HG03460 (cell line): Measurements from ENCODE around the gene SOAT2.

Experiments used
- ATAC-seq: cut with Tn5 transposase; IDR thresholded peaks from one replicate; pipeline ENCODE4 v1.9.1; 2021; ENCODE audit not compliant: unreplicated experiment

SOAT2 gene, protein sequence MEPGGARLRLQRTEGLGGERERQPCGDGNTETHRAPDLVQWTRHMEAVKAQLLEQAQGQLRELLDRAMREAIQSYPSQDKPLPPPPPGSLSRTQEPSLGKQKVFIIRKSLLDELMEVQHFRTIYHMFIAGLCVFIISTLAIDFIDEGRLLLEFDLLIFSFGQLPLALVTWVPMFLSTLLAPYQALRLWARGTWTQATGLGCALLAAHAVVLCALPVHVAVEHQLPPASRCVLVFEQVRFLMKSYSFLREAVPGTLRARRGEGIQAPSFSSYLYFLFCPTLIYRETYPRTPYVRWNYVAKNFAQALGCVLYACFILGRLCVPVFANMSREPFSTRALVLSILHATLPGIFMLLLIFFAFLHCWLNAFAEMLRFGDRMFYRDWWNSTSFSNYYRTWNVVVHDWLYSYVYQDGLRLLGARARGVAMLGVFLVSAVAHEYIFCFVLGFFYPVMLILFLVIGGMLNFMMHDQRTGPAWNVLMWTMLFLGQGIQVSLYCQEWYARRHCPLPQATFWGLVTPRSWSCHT

GRCh38 chr12:53102883-53103807 lies at the start of gene SOAT2:
TSS of gene SOAT2 (plus strand) at chr12:53103486. CDS start at chr12:53103578, 92 bp downstream.
- peak; percentile 80 for ATAC-seq

DNA sequence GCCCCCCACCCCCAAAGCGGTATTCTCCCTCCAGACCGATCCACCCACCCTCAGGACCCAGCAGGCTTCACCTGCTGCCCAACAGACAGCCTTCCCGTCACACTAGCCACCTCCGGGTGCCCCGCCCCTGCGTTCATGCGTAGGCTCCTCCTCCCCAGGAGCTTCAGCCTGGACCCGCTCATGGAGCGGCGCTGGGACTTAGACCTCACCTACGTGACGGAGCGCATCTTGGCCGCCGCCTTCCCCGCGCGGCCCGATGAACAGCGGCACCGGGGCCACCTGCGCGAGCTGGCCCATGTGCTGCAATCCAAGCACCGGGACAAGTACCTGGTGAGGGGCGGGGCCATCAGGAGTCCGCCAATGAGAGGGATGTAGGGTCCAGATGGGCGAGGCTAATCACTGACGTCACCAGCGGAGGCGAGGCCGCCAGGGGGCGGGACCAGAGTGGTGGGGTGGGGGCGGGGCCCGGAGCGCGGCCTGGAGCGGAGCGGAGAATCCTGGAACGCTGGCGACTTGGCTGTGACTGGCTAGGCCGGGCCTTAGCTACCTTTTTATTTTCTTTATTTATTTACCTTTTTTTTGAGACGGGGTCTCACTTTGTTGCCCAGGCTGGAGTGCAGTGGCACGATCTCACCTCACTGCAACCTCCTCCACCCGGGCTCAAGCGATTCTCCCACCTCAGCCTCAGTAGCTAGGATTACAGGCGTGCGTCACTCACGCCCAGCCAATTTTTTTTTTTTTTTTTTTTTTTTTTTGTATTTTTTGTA lies 49.0 kb upstream of the SOAT2 start:
- peak; percentile 92 for ATAC-seq

DNA sequence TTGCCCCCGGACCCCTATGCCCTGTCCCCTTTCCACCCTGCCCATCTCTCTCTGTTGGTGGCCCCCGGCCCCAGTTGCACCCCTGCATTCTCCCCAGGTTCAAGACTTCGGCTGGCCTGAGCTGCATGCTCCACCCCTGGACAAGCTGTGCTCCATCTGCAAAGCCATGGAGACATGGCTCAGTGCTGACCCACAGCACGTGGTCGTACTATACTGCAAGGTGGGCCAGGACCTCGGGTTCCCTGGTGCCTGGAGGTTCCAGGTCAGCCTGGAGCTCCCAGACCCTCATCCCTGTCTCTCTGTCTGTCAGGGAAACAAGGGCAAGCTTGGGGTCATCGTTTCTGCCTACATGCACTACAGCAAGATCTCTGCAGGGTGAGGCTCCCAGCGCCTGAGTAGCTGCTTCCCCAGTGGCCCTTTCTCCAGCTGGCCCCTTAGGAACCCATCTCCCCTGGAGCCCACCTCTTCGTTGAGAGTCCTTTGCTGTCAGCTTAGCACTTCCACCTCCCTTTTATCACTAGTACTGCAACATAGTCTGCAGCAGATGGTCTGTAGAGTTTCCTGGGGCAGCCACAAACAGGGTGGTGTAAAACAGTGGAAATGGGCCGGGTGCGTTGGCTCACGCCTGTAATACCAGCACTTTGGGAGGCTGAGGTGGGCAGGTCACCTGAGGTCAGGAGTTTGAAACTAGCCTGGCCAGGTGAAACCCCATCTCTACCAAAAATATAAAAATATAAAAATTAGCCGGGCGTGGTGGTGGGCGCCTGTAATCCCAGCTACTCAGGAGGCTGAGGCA lies 47.6 kb upstream of the SOAT2 start:
- ATAC-seq, result no peak

DNA sequence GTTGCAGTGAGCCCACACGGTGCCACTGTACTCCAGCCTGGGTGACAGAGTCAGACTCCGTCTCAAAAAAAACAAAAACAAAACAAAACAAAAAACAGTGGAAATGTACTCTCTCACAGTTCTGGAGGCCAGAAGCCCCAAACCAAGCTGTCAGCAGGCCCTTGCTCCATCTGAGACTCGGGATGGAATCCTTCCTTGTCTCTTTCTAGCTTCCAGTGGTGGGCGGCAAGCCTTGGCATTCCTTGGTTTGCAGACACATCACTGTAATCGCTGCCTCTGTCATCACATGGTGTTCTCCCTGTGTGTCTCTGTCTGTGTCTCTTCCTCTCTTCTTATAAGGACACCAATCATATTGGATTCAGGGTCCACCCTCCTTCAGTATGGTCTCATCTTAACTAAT lies 47.0 kb upstream of the SOAT2 start:
- no peak for ATAC-seq

GRCh38 chr12:53056901-53057300 lies 46.4 kb upstream of the SOAT2 start:
- ATAC-seq, result no peak

- no peak for ATAC-seq
Measured at GRCh38 chr12:53057816-53058500, 45.3 kb upstream of the SOAT2 start.

DNA sequence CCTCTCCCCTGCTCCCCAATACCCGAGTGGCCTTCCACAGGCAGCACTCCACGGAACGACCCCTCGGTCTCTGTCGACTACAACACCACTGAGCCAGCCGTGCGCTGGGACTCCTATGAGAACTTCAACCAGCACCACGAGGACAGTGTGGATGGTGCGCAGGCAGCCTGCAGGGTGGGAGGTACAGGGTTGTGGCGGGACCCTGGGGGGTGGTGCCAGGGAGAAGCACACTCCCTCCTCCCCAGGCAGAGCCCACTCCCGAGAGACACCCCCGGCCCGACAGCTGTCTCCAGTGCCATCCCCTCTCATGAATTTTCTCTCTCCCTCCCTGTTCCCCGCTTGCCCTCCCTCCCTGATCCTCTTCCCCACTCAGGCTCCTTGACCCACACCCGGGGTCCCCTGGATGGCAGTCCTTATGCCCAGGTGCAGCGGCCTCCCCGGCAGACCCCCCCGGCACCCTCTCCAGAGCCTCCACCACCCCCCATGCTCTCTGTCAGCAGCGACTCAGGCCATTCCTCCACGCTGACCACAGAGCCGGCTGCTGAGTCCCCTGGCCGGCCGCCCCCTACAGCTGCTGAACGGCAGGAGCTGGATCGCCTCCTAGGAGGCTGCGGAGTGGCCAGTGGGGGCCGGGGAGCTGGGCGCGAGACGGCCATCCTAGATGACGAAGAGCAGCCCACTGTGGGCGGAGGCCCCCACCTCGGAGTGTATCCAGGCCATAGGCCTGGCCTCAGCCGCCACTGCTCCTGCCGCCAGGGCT lies 44.4 kb upstream of the SOAT2 start:
- no peak for ATAC-seq

- no peak for ATAC-seq
Measured at GRCh38 chr12:53059434-53060063, 43.7 kb upstream of the SOAT2 start.

DNA sequence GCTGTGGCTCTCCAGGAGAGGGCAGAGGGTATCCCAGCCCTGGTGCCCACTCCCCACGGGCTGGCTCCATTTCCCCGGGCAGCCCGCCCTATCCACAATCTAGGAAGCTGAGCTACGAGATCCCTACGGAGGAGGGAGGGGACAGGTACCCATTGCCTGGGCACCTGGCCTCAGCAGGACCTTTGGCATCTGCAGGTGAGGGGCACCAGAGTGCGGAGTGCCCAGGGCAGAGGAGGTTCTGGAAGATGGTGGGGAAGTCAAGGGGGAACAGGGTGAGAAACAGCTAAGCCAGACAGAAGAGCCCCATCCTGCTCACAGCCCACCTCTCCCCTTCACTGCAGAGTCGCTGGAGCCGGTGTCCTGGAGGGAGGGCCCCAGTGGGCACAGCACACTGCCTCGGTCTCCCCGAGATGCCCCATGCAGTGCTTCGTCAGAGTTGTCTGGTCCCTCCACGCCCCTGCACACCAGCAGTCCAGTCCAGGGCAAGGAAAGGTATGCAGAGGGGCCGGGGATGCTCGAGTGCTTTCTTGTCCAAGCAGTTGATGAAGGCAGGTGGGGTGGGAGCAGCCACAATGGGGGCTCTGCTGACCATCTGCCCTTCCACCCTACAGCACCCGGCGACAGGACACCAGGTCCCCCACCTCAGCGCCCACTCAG lies 43.1 kb upstream of the SOAT2 start:
- no peak for ATAC-seq

DNA sequence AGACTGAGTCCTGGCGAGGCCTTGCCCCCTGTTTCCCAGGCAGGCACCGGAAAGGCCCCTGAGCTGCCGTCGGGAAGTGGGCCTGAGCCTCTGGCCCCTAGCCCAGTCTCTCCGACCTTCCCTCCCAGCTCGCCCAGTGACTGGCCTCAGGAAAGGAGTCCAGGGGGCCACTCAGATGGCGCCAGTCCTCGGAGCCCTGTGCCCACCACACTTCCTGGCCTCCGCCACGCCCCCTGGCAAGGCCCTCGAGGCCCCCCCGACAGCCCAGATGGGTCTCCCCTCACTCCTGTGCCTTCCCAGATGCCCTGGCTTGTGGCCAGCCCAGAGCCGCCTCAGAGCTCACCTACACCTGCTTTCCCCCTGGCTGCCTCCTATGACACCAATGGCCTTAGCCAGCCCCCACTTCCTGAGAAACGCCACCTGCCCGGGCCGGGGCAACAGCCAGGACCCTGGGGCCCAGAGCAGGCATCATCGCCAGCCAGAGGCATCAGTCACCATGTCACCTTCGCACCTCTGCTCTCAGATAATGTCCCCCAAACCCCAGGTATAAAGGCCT lies 42.5 kb upstream of the SOAT2 start:
- ATAC-seq, result no peak

DNA sequence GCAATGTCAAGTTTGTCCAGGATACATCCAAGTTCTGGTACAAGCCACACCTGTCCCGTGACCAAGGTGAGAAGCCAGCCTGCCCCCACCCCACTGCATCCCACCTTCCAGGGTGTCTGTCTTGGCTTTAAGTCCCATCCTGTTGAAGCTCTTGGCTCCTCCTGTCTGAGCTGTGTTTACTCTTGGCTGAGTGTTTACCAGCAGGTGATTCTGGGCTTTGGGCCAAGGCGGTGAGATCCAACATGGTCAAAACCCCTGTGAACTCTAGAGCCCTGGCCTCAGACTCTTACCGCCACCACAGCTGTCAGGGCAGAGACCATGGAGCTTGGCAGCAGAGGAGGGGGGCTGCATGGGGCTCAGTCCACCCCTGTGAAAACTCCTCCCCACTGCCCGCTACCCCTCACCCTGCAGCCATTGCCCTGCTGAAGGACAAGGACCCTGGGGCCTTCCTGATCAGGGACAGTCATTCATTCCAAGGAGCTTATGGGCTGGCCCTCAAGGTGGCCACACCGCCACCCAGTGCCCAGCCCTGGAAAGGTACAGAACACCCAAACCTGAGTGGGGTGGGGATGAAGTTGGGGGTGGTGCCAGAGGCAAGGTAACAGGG lies 41.8 kb upstream of the SOAT2 start:
- no peak for ATAC-seq

DNA sequence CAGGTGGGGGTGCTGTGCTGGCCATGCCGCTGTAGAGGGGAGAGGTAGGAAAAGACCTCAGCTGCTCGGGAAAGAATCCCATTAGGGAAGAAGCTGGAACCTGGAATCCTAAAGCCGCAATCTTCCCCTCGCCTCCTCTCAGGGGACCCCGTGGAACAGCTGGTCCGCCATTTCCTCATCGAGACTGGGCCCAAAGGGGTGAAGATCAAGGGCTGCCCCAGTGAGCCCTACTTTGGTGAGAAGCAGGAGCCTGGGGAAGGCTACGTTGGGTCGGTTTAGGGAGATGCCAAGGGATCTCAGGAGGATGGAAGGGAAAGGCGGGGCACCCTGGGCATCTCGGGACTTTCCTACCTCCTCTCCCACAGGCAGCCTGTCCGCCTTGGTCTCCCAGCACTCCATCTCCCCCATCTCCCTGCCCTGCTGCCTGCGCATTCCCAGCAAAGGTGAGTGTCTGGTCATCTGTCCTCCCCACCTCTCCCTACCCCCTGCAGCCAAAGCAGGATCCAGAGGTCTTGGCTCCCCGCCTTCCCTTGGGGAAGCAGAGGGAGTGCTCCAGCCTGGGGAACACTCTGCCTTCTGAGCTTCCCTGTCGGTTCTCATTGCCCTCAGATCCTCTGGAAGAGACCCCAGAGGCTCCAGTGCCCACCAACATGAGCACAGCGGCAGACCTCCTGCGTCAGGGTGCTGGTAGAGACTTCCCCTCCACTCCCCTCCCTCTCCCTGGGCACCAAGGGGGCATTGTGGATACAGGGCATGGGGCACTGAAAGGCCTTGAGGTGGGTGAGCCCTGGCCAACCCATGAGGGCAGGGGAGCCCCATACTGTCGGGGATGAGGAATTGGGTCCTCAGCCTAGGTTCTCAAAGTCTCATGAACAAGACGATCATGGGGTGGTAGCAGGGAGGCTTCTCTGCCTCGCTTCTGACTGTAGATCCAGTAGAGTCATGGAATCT lies 41.0 kb upstream of the SOAT2 start:
- no peak for ATAC-seq

- ATAC-seq, result no peak
Measured at GRCh38 chr12:53062977-53063707, 40.1 kb upstream of the SOAT2 start.

GRCh38 chr12:53063708-53064612 lies 39.3 kb upstream of the SOAT2 start:
- no peak for ATAC-seq
